BJ (cell line): Measurements from ENCODE around the gene SIRPA. TPM values are rescaled to one million over a fixed set of nuclear protein-coding genes. Genes with fewer than 3 reads are reported as not detected.

Experiments used
- CTCF ChIA-PET: fragments of 350-600 bp; formaldehyde crosslinking; extraction: SDS; loops from one replicate; lab custom pipeline; 2021; ENCODE audit warnings: antibody characterized with exemption, inconsistent platforms; lab: Yijun Ruan, JAX
- POLR2A ChIA-PET: fragments of 300-600 bp; sonication (Branson Sonifier 250); formaldehyde crosslinking; extraction: SDS; loops from one replicate; lab custom pipeline; 2021; ENCODE audit warnings: antibody characterized with exemption; lab: Charles Lee
- DNase-seq: peaks from one replicate; pipeline ENCODE4 v3.0.0-alpha.2; 2011; ENCODE audit warnings: low read depth
- H3K27me3 ChIP-seq: 2 replicates; pipeline ENCODE4 v1.6.0; 2011; ENCODE audit warnings: low read length; ENCODE audit not compliant: control insufficient read depth, insufficient read depth
- H3K36me3 ChIP-seq: 2 replicates; pipeline ENCODE4 v1.5.1; 2011; ENCODE audit warnings: low read length; ENCODE audit not compliant: control insufficient read depth, insufficient read depth
- H3K4me3 ChIP-seq: 2 replicates; pipeline ENCODE4 v1.5.1; 2011; ENCODE audit warnings: low read depth, mild to moderate bottlenecking, control low read depth, low read length
- CTCF ChIP-seq: IDR thresholded peaks from 2 replicates; pipeline ENCODE4 v1.5.1; 2011; ENCODE audit warnings: low read depth, mild to moderate bottlenecking, control low read depth, inconsistent platforms, low read length, moderate library complexity; ENCODE audit not compliant: insufficient read depth
- polyA plus RNA-seq: library from polyadenylated mRNA; depleted of rRNA; stranded (reverse); fragments of >200 nt; gene quantifications from 2 replicates; pipeline ENCODE4 v1.2.3, GENCODE V29; 2011

The SIRPA gene
- polyA plus RNA-seq, 1 experiment, result 34.1 TPM

GRCh38 chr20:1928782-1929181 is 33.6 kb downstream of the SIRPA start:
- POLR2A ChIA-PET, result no interaction called here
- no peak for TF ChIP-seq CTCF
- Histone ChIP-seq H3K36me3 (peaks cover 9% of the 10 kb centered on the region), H3K27me3 (no peaks in the 10 kb centered on the region), H3K4me3 (no peak overlapping the region)
- DNase-seq, result no peak
- CTCF ChIA-PET, result interaction anchor here (1.6 kb wide), 1 partner anchor 17 kb away, joined by 3 read pairs; no protein-coding TSS in a partner anchor

- POLR2A ChIA-PET, result no interaction called here
- no peak for TF ChIP-seq CTCF
- H3K27me3 ChIP-seq, result no peaks in the 10 kb centered on the region
- DNase-seq, result no peak
- no peak overlapping the region for H3K4me3 ChIP-seq
- CTCF ChIA-PET, result no interaction called here
- H3K36me3 ChIP-seq, result peaks cover 9% of the 10 kb centered on the region
Measured at GRCh38 chr20:1929460-1929859, 34.3 kb downstream of the SIRPA start.

GRCh38 chr20:1930165-1930564 is 35.0 kb downstream of the SIRPA start:
- ChIA-PET CTCF (no interaction called here), POLR2A (no interaction called here)
- H3K27me3 ChIP-seq, result no peaks in the 10 kb centered on the region
- TF ChIP-seq CTCF, result no peak
- no peak for DNase-seq
- H3K36me3 ChIP-seq, result peaks cover 7% of the 10 kb centered on the region
- H3K4me3 ChIP-seq, result no peak overlapping the region

GRCh38 chr20:1931830-1932229 is 36.6 kb downstream of the SIRPA start:
- POLR2A ChIA-PET, result no interaction called here
- Histone ChIP-seq H3K27me3 (no peaks in the 10 kb centered on the region), H3K4me3 (no peak overlapping the region), H3K36me3 (peaks cover 8% of the 10 kb centered on the region)
- TF ChIP-seq CTCF, result no peak
- CTCF ChIA-PET, result interaction anchor here (0.9 kb wide), 1 partner anchor 130 kb away, joined by 3 read pairs; no protein-coding TSS in a partner anchor
- DNase-seq, result no peak

GRCh38 chr20:1932971-1933370 is 37.8 kb downstream of the SIRPA start:
- CTCF ChIA-PET, result interaction anchor here (0.7 kb wide), 1 partner anchor 219 kb away, joined by 3 read pairs; no protein-coding TSS in a partner anchor
- POLR2A ChIA-PET, result no interaction called here
- TF ChIP-seq CTCF, result no peak
- H3K36me3 ChIP-seq, result peaks cover 6% of the 10 kb centered on the region
- H3K4me3 ChIP-seq, result no peak overlapping the region
- H3K27me3 ChIP-seq, result no peaks in the 10 kb centered on the region
- DNase-seq, result no peak
